Measurements from ENCODE around the gene DLK1. TPM values are rescaled to one million over a fixed set of nuclear protein-coding genes. Genes with fewer than 3 reads are reported as not detected.

The DLK1 gene
- total RNA-seq, 1 experiment from 2014 or later, result 0.69 TPM

GRCh38 chr14:100738704-100739131 is 12.0 kb downstream of the DLK1 start:
- ChIA-PET POLR2A (no interaction called here), CTCF (no interaction called here)
- no peaks in the 10 kb centered on the region for H3K4me1 ChIP-seq (ENCODE audit: control insufficient read depth, insufficient read depth, low read length)
- no peak for DNase-seq (ENCODE audit: low read depth, low spot score)
- no peak for ATAC-seq
- BruUV-seq (replicated peaks), result no TSS peak
- H3K27ac ChIP-seq (ENCODE audit: low read length), result no peak overlapping the region
- no peaks in the 10 kb centered on the region for H3K36me3 ChIP-seq (ENCODE audit: control insufficient read depth, insufficient read depth, low read length)
- intact Hi-C loops (cut with micrococcal nuclease; ENCODE audit: unreplicated experiment), result no loop called here
- H3K9me3 ChIP-seq (ENCODE audit: control insufficient read depth, insufficient read depth, low read depth, low read length), result no peaks in the 10 kb centered on the region
- in situ Hi-C loops (cut with HindIII; ENCODE audit: low pct_unique_long_range_greater_than_20kb, low sequenced_read_pairs), result no loop called here
- no peak overlapping the region for H3K4me3 ChIP-seq (ENCODE audit: low read depth in 2 of 2, low read length in 2 of 2)
- no peaks in the 10 kb centered on the region for H3K27me3 ChIP-seq (ENCODE audit: control insufficient read depth, insufficient read depth, low read length)
- no peak for TF ChIP-seq REST (IDR thresholded peaks at IDR 0.05; ENCODE audit: insufficient read depth in 1 of 2, low read depth in 2 of 2, low read length in 1 of 2)
- no peak for TF ChIP-seq TCF7L2 (IDR thresholded peaks at IDR 0.05; ENCODE audit: low read depth, low read length)
- TF ChIP-seq SIN3A (IDR thresholded peaks at IDR 0.05; ENCODE audit: borderline replicate concordance, insufficient read depth, low read depth, low read length), result no peak
- TF ChIP-seq POLR2AphosphoS5 (IDR thresholded peaks at IDR 0.05; ENCODE audit: low read depth, low read length), result no peak
- no peak for TF ChIP-seq CTCF (IDR thresholded peaks at IDR 0.05)

GRCh38 chr14:100739306-100739705 is 12.6 kb downstream of the DLK1 start:
- no peak overlapping the region for H3K4me3 ChIP-seq (ENCODE audit: low read depth in 2 of 2, low read length in 2 of 2)
- ChIA-PET CTCF (no interaction called here), POLR2A (no interaction called here)
- BruUV-seq (replicated peaks), result no TSS peak
- ATAC-seq, result no peak
- no peaks in the 10 kb centered on the region for H3K27me3 ChIP-seq (ENCODE audit: control insufficient read depth, insufficient read depth, low read length)
- H3K9me3 ChIP-seq (ENCODE audit: control insufficient read depth, insufficient read depth, low read depth, low read length), result no peaks in the 10 kb centered on the region
- no peaks in the 10 kb centered on the region for H3K36me3 ChIP-seq (ENCODE audit: control insufficient read depth, insufficient read depth, low read length)
- TF ChIP-seq TCF7L2 (IDR thresholded peaks at IDR 0.05; ENCODE audit: low read depth, low read length), result no peak
- TF ChIP-seq SIN3A (IDR thresholded peaks at IDR 0.05; ENCODE audit: borderline replicate concordance, insufficient read depth, low read depth, low read length), result no peak
- no peak for TF ChIP-seq POLR2AphosphoS5 (IDR thresholded peaks at IDR 0.05; ENCODE audit: low read depth, low read length)
- TF ChIP-seq CTCF (IDR thresholded peaks at IDR 0.05), result no peak
- TF ChIP-seq REST (IDR thresholded peaks at IDR 0.05; ENCODE audit: insufficient read depth in 1 of 2, low read depth in 2 of 2, low read length in 1 of 2), result no peak
- intact Hi-C loops (cut with micrococcal nuclease; ENCODE audit: unreplicated experiment), result no loop called here
- in situ Hi-C loops (cut with HindIII; ENCODE audit: low pct_unique_long_range_greater_than_20kb, low sequenced_read_pairs), result no loop called here
- H3K27ac ChIP-seq (ENCODE audit: low read length), result no peak overlapping the region
- DNase-seq (ENCODE audit: low read depth, low spot score), result no peak
- no peaks in the 10 kb centered on the region for H3K4me1 ChIP-seq (ENCODE audit: control insufficient read depth, insufficient read depth, low read length)

Measured in Panc1 (cell line).